Measurements from ENCODE around the gene FAM240B. TPM values are rescaled to one million over a fixed set of nuclear protein-coding genes. Genes with fewer than 3 reads are reported as not detected.

The FAM240B gene
- total and polyA plus RNA-seq, 9 of the 15 experiments (the other 6 are each of a cell fraction or from before 2014, with no cell fraction given): not detected

- TF ChIP-seq DACH1 (IDR thresholded peaks at IDR 0.05; ENCODE audit: partially characterized antibody): no peak
Measured at GRCh38 chr9:38681747-38682227, 38.1 kb downstream of the FAM240B start (continued).

GRCh38 chr9:38680837-38681445 is 39.0 kb downstream of the FAM240B start:
- H3K27ac ChIP-seq (ENCODE audit: extremely low read depth, low read depth, low read length): no peak overlapping the region
- no peaks in the 10 kb centered on the region for H3K79me2 ChIP-seq (ENCODE audit: control insufficient read depth, insufficient read depth, low read length)
- intact Hi-C loops (cut with micrococcal nuclease) (no loop called here), in situ Hi-C loops (cut with MboI) (no loop called here)
- H3K9me1 ChIP-seq (ENCODE audit: control insufficient read depth, insufficient read depth, low read length): no peaks in the 10 kb centered on the region
- TF ChIP-seq SNRNP70 (optimal IDR thresholded peaks at IDR 0.05; ENCODE audit: low read depth, low read length): no peak
- no peak for TF ChIP-seq MBD1 (CRISPR knock-in tag; IDR thresholded peaks at IDR 0.05)
- no peak for TF ChIP-seq RBM14 (IDR thresholded peaks at IDR 0.05; ENCODE audit: borderline replicate concordance, insufficient read depth, low read depth, low read length)
- no peak for TF ChIP-seq NKRF (IDR thresholded peaks at IDR 0.05; ENCODE audit: borderline replicate concordance)
- TF ChIP-seq ELF4 (CRISPR knock-in tag; IDR thresholded peaks at IDR 0.05): no peak
- no peak for TF ChIP-seq GTF3C2 (IDR thresholded peaks at IDR 0.05; ENCODE audit: borderline replicate concordance, extremely low read depth, insufficient read length)
- TF ChIP-seq HCFC1 (IDR thresholded peaks at IDR 0.05; ENCODE audit: low read depth, low read length): no peak
- TF ChIP-seq HMG20B (CRISPR knock-in tag; IDR thresholded peaks at IDR 0.05): no peak
- no peak for TF ChIP-seq HMGN3 (IDR thresholded peaks at IDR 0.05; ENCODE audit: borderline replicate concordance, extremely low read depth, insufficient read length, low read depth, low read length)
- TF ChIP-seq ZBED1 (IDR thresholded peaks at IDR 0.05): no peak
- WGBS (ENCODE audit: insufficient coverage, low coverage, missing lambda C conversion rate): 2% methylated on average over 13 of the region's 14 CpGs
- peaks cover 0 to 17% of the 10 kb centered on the region in 2 experiments; a peak in 2 of 5 replicates for H3K27me3 ChIP-seq (ENCODE audit: control insufficient read depth in 2 of 2, insufficient read depth in 2 of 2, low read length in 2 of 2)
- H2AFZ ChIP-seq (ENCODE audit: low read depth, low read length): no peak overlapping the region
- no peak overlapping the region for H3K9ac ChIP-seq (ENCODE audit: insufficient read depth in 1 of 2, low read depth in 2 of 2, low read length in 2 of 2)
- no peaks in the 10 kb centered on the region for H3K9me3 ChIP-seq (replicated peaks; ENCODE audit: control insufficient read depth, insufficient read depth, low read depth, low read length)
- ATAC-seq (no peak), FAIRE-seq (no peak), DNase-seq (ENCODE audit: extremely low read depth in 1 of 4, low spot score in 3 of 4) (no peak)
- H3K36me3 ChIP-seq (ENCODE audit: control insufficient read depth, insufficient read depth, low read length): no peaks in the 10 kb centered on the region
- POLR2A ChIA-PET: no interaction called here
- BruUV-seq (replicated peaks): no TSS peak
- H3K4me2 ChIP-seq (ENCODE audit: insufficient read depth, low read length): no peak overlapping the region
- H3K4me3 ChIP-seq: no peak overlapping the region
- H4K20me1 ChIP-seq (replicated peaks; ENCODE audit: control insufficient read depth, insufficient read depth, low read length): no peaks in the 10 kb centered on the region; the same call in 1 of the 2 replicates
- H3K4me1 ChIP-seq (replicated peaks in 1 of 2; ENCODE audit: control insufficient read depth in 2 of 2, insufficient read depth in 2 of 2, low read length in 2 of 2): peaks cover 0 to 5% of the 10 kb centered on the region in 2 experiments; a peak in 1 of 5 replicates
- CTCF ChIA-PET (ENCODE audit: low intra/inter-chr PET ratio): no interaction called here

Measured in K562 (cell line).